Mesenchymal stem cell (in vitro differentiated cells and primary cell): ENCODE data around the gene USP19.

ENCODE experiments used
- DNase-seq: peaks from one replicate; pipeline ENCODE4 v3.0.0-alpha.2; 2013
- H2AFZ ChIP-seq: one replicate; pipeline ENCODE4 v1.6.1; 2013; ENCODE audit warnings: low read depth, mild to moderate bottlenecking, control low read depth, inconsistent platforms, low read length, moderate library complexity
- H2AK5ac ChIP-seq: 2 replicates; pipeline ENCODE4 v1.6.1; 2013; ENCODE audit warnings: low read length, moderate library complexity, mild to moderate bottlenecking, inconsistent platforms; ENCODE audit not compliant: severe bottlenecking
- H2BK120ac ChIP-seq: one replicate; pipeline ENCODE4 v1.6.1; 2013; ENCODE audit warnings: low read depth, mild to moderate bottlenecking, inconsistent platforms, low read length, moderate library complexity
- H2BK12ac ChIP-seq, 2 experiments: one replicate each; pipeline ENCODE4 v1.6.1; 2013; ENCODE audit warnings: inconsistent platforms in 2 of 2, low read length in 2 of 2, mild to moderate bottlenecking in 2 of 2, moderate library complexity in 2 of 2, control low read depth in 1 of 2
- H2BK15ac ChIP-seq: one replicate; pipeline ENCODE4 v1.6.1; 2013; ENCODE audit warnings: mild to moderate bottlenecking, low read depth, inconsistent platforms; ENCODE audit not compliant: poor library complexity, severe bottlenecking
- H2BK5ac ChIP-seq: 2 replicates; pipeline ENCODE4 v1.6.1; 2013; ENCODE audit warnings: low read depth, mild to moderate bottlenecking, low read length, control low read depth, inconsistent platforms; ENCODE audit not compliant: poor library complexity, severe bottlenecking
- H3K14ac ChIP-seq, 2 experiments: one replicate each; pipeline ENCODE4 v1.6.1; 2013; ENCODE audit warnings: inconsistent platforms in 2 of 2, low read length in 2 of 2, control low read depth in 1 of 2, mild to moderate bottlenecking in 1 of 2, moderate library complexity in 1 of 2
- H3K18ac ChIP-seq, 2 experiments: one replicate each; pipeline ENCODE4 v1.6.1; 2013; ENCODE audit warnings: inconsistent platforms in 2 of 2, low read length in 2 of 2, control low read depth in 1 of 2, low read depth in 1 of 2, mild to moderate bottlenecking in 1 of 2
- H3K23ac ChIP-seq, 2 experiments: one replicate each; pipeline ENCODE4 v1.6.1; 2013; ENCODE audit warnings: inconsistent platforms in 2 of 2, low read length in 2 of 2, mild to moderate bottlenecking in 2 of 2, moderate library complexity in 2 of 2, control low read depth in 1 of 2
- H3K27ac ChIP-seq: 2 replicates; pipeline ENCODE4 v1.5.1; 2013; ENCODE audit warnings: mild to moderate bottlenecking, moderate library complexity, low read length, control low read depth, inconsistent platforms; ENCODE audit not compliant: poor library complexity, severe bottlenecking
- H3K27me3 ChIP-seq, 2 experiments: 2 replicates each; pipeline versions ENCODE4 v1.6.1 to v1.7.0; 2013; ENCODE audit warnings: low read length in 2 of 2, mild to moderate bottlenecking in 2 of 2, moderate library complexity in 2 of 2, control low read depth in 1 of 2, inconsistent platforms in 1 of 2; ENCODE audit not compliant: control insufficient read depth in 1 of 2, insufficient read depth in 1 of 2
- H3K36me3 ChIP-seq, 2 experiments: 2 replicates each; pipeline versions ENCODE4 v1.6.1 to v1.7.0; 2013; ENCODE audit warnings: low read length in 2 of 2, control low read depth in 1 of 2, inconsistent platforms in 1 of 2, low read depth in 1 of 2, mild to moderate bottlenecking in 1 of 2; ENCODE audit not compliant: insufficient read depth in 2 of 2, control insufficient read depth in 1 of 2
- H3K4ac ChIP-seq, 2 experiments: one replicate each; pipeline ENCODE4 v1.6.1; 2013; ENCODE audit warnings: inconsistent platforms in 2 of 2, low read length in 2 of 2, mild to moderate bottlenecking in 2 of 2, moderate library complexity in 2 of 2, control low read depth in 1 of 2, low read depth in 1 of 2
- H3K4me1 ChIP-seq: 2 replicates; pipeline ENCODE4 v1.6.1; 2013; ENCODE audit warnings: low read depth, low read length, control low read depth; ENCODE audit not compliant: control insufficient read depth, insufficient read depth
- H3K4me2 ChIP-seq: 2 replicates; pipeline ENCODE4 v1.6.1; 2013; ENCODE audit warnings: low read length, mild to moderate bottlenecking, inconsistent platforms; ENCODE audit not compliant: poor library complexity, severe bottlenecking
- H3K4me3 ChIP-seq, 2 experiments: 2 replicates each; pipeline versions ENCODE4 v1.5.1 to v1.7.0; 2013; ENCODE audit warnings: low read length in 2 of 2, mild to moderate bottlenecking in 2 of 2, control low read depth in 1 of 2, low read depth in 1 of 2; ENCODE audit not compliant: insufficient read depth in 1 of 2
- H3K79me1 ChIP-seq: replicated peaks from 2 replicates; pipeline ENCODE4 v1.6.1; 2013; ENCODE audit warnings: mild to moderate bottlenecking, control low read depth, low read length, inconsistent platforms; ENCODE audit not compliant: poor library complexity, severe bottlenecking
- H3K9ac ChIP-seq: 2 replicates; pipeline ENCODE4 v1.7.0; 2013; ENCODE audit warnings: mild to moderate bottlenecking, low read length, moderate library complexity
- H3K9me3 ChIP-seq: 2 replicates; pipeline ENCODE4 v1.7.0; 2013; ENCODE audit warnings: mild to moderate bottlenecking, low read length; ENCODE audit not compliant: control insufficient read depth
- H4K8ac ChIP-seq: one replicate; pipeline ENCODE4 v1.6.1; 2013; ENCODE audit warnings: inconsistent platforms, mild to moderate bottlenecking, low read length, moderate library complexity
- H4K91ac ChIP-seq: one replicate; pipeline ENCODE4 v1.6.1; 2013; ENCODE audit warnings: mild to moderate bottlenecking, low read length, inconsistent platforms
- WGBS: methylation state at CpG from one replicate; pipeline ENCODE4 v1.1.7; 2013; ENCODE audit warnings: mixed read lengths; 5-methylcytosine and 5-hydroxymethylcytosine counted together

USP19 gene

DNA sequence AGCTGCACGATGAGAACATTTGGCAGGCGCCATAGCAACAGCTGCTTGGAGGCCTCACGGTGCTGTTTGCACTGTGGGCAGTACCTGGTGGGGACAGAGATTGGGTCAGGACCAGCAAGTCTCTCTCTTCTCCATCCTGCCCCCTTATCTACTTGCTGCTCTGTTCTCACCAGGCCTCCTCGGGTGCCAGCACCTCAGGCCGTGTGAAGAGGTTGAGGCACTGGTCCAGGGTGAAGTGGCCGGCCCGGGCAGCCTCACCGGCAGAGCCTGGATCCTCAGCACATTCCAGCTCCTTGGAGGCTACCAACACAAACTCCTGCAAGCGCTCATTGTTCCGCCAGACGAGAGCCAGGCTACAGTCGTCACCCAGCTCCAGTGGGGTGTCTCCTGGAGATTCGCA lies 9.8 kb downstream of the USP19 start:
- Histone ChIP-seq H4K8ac (no peak overlapping the region), H3K4me1 (peaks cover 2% of the 10 kb centered on the region), H2BK120ac (no peak overlapping the region), H2AFZ (no peak overlapping the region), H3K18ac (no peak overlapping the region), H2AK5ac (no peak overlapping the region), H3K79me1 (peaks cover 38% of the 10 kb centered on the region), H2BK5ac (no peak overlapping the region), H3K36me3 (peaks cover 84 to 93% of the 10 kb centered on the region in 2 experiments), H4K91ac (no peak overlapping the region), H3K4me2 (no peak overlapping the region), H3K9ac (no peak overlapping the region), H2BK15ac (no peak overlapping the region), H3K4ac (no peak overlapping the region), H3K27me3 (no peaks in the 10 kb centered on the region), H3K14ac (no peak overlapping the region), H3K9me3 (no peaks in the 10 kb centered on the region), H2BK12ac (no peak overlapping the region), H3K23ac (no peak overlapping the region), H3K4me3 (no peak overlapping the region), H3K27ac (no peak overlapping the region)
- 92% methylated on average over 12 of the region's 13 CpGs for WGBS
- no peak for DNase-seq

DNA sequence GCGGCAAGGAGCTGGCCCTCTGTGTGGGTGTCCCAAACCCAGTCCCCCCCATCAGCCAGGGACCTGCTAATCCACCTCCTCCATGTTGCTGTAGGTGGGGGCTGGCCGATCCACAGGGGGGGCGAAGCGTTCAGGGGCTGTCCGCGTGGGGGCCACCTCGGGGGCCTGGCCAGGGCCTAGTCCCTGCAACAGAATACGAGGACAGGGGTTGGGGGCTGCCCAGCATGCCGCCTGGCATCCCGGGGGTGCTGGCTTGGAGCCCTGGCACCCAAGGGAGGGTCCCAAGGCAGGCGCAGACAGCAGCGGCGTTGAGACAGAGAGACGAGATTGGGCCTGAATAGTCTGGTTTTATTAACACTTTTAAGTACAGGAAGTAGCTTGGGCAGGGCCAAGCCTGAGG lies 12.3 kb downstream of the USP19 start:
- Histone ChIP-seq H4K91ac (no peak overlapping the region), H3K4me3 (no peak overlapping the region), H3K18ac (no peak overlapping the region), H2AK5ac (no peak overlapping the region), H2BK15ac (no peak overlapping the region), H3K36me3 (peaks cover 59 to 68% of the 10 kb centered on the region in 2 experiments), H3K27ac (no peak overlapping the region), H3K27me3 (no peaks in the 10 kb centered on the region), H3K9ac (no peak overlapping the region), H3K4ac (no peak overlapping the region), H2BK120ac (no peak overlapping the region), H2BK5ac (no peak overlapping the region), H4K8ac (no peak overlapping the region), H3K9me3 (no peaks in the 10 kb centered on the region), H3K4me1 (peaks cover 12% of the 10 kb centered on the region), H3K4me2 (no peak overlapping the region), H2BK12ac (no peak overlapping the region), H3K23ac (no peak overlapping the region), H3K14ac (no peak overlapping the region), H2AFZ (no peak overlapping the region), H3K79me1 (peaks cover 32% of the 10 kb centered on the region)
- 88% methylated on average over 14 of the region's 14 CpGs for WGBS
- DNase-seq = no peak

DNA sequence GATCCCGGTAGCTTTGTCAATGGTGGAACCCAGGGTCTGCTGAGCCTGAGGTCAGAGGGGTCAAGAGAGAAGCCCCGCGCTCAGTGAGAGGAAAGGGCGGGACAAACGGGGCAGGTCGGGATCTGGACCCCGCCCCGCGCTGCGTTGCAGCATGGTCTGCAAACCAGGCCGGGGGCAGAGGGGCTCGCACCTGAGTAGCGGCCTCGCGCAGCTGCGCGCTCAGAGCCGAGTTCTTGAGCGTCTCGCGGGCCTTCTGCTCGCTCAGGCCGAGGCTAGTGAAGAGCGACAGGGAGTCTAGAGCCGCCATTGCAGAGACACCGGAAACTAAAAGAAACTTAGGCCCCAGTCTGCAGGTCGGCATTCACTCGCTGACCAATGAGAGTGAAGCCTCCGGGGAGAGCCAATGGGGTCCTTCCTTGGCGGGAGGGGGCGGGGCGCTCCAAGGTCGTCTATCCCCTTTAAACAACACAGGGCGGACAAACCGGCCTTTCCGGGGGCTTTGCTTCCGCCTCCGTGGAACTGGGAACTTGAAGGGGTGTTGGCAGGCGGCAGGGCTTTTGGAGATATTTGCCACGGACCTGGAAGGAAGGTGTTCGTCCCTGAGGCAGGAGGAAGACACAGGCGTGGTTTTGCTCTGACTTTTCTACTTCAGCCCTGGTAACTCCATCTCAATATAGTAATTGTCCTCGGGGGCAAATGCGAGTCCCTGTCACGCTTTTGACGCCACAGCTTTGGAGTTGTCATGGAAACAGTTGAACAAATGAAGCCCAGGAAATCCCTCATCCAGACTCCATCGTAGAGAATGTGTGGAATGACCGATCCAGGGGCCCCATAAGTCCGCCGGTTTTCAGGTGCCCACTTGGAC lies 16.0 kb downstream of the USP19 start, which contains the start of gene QARS1:
Gene QARS1, minus strand, starts transcription at position 331 of the 865 bp plus-strand sequence. Its CDS starts 24 bp downstream, at position 307.
- WGBS = 4% methylated on average over 48 of the region's 50 CpGs
- H2BK120ac ChIP-seq = peak within 1 kb of the TSS; percentile 11
- peak within 1 kb of the TSS; percentile 41 for H2AK5ac ChIP-seq
- H3K4me2 ChIP-seq = peak within 1 kb of the TSS; percentile 86
- H4K91ac ChIP-seq = peak within 1 kb of the TSS; percentile 97
- H3K4me1 ChIP-seq = peaks cover 17% of the 10 kb centered on the region
- DNase-seq = peak; percentile 96
- H2BK15ac ChIP-seq = peak within 1 kb of the TSS; percentile 15
- H3K14ac ChIP-seq = peak within 1 kb of the TSS in 1 of 2 experiments; percentile 94
- H3K9me3 ChIP-seq = no peaks in the 10 kb centered on the region
- peak within 1 kb of the TSS; percentile 98 to 99 for H3K18ac ChIP-seq
- H3K27me3 ChIP-seq = no peaks in the 10 kb centered on the region
- H3K4ac ChIP-seq = peak within 1 kb of the TSS; percentile 57 to 97
- peak within 1 kb of the TSS; percentile 94 for H3K9ac ChIP-seq
- peaks cover 58 to 62% of the 10 kb centered on the region in 2 experiments for H3K36me3 ChIP-seq
- peak within 1 kb of the TSS; percentile 85 for H2AFZ ChIP-seq
- peak within 1 kb of the TSS; percentile 75 for H3K27ac ChIP-seq
- H2BK12ac ChIP-seq = no peak within 1 kb of the TSS
- peaks cover 51% of the 10 kb centered on the region for H3K79me1 ChIP-seq
- H3K4me3 ChIP-seq = peak within 1 kb of the TSS; percentile 91 to 100
- H4K8ac ChIP-seq = peak within 1 kb of the TSS; percentile 94
- peak within 1 kb of the TSS; percentile 93 for H2BK5ac ChIP-seq
- no peak within 1 kb of the TSS for H3K23ac ChIP-seq

DNA sequence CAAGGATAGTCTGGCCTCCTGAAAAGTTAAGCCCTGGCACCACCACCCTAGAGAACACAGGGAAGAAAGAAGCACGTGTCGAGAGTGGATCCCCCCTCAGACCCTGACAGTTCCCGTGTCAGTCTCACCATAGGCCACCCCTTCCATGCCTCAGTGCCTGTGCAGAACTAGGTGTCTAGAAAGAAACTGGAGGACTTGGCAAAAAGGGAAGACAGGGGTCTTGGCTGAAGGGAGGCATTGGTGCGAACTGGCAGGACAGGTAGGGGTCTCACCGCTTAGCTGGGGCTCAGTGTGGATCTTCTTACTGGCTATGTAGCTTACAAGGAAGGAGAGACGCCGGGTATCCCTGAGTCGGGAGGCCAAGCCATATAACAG lies 16.6 kb downstream of the USP19 start:
- Histone ChIP-seq H2BK15ac (no peak overlapping the region), H3K23ac (no peak overlapping the region), H3K4me2 (peak overlapping the region; percentile 86), H2AFZ (no peak overlapping the region), H4K8ac (peak overlapping the region; percentile 94), H3K9ac (peak overlapping the region; percentile 94), H3K4ac (peak overlapping the region; percentile 57 to 97), H3K27ac (no peak overlapping the region), H3K36me3 (peaks cover 58 to 62% of the 10 kb centered on the region in 2 experiments), H3K79me1 (peaks cover 56% of the 10 kb centered on the region), H2BK5ac (no peak overlapping the region), H3K14ac (peak overlapping the region in 1 of 2 experiments; percentile 59), H3K9me3 (no peaks in the 10 kb centered on the region), H3K4me3 (peak overlapping the region; percentile 91 to 100), H4K91ac (peak overlapping the region; percentile 97), H2BK12ac (no peak overlapping the region), H3K27me3 (no peaks in the 10 kb centered on the region), H3K4me1 (peaks cover 17% of the 10 kb centered on the region), H2AK5ac (peak overlapping the region; percentile 41), H2BK120ac (peak overlapping the region; percentile 11), H3K18ac (peak overlapping the region; percentile 98 to 99)
- no peak for DNase-seq
- 11% methylated on average over 7 of the region's 8 CpGs for WGBS
